Right kidney (tissue), 1 donor: ENCODE data around the gene MBNL1.
A peak's percentile ranks its signal among the peaks of the same experiment; 100 is the strongest.

Experiments
- DNase-seq: peaks from one replicate; pipeline ENCODE4 v3.0.0-alpha.2; 2016

MBNL1 gene

DNA sequence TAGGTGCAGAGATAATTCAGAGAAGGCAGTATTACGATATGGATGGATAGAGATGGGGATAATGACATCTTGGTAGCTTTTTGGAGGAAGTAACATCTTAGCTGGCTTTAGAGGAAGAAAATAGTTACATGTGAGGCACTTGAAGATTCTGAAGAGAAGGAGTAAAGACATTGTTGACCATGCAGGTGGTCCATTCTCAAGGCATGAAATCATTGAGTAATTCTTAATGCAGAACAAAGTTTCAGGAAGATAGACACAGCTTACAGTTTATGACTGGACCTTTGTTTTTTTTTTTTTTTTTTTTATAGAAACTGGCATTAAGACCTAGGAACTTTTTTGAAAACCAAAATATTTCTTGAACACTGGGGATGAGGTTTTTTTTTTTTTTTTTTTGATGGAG lies 28.2 kb downstream of the MBNL1 start:
- DNase-seq = no peak

GRCh38 chr3:152298393-152299248 lies 29.9 kb downstream of the MBNL1 start:
- DNase-seq = peak; percentile 66

DNA sequence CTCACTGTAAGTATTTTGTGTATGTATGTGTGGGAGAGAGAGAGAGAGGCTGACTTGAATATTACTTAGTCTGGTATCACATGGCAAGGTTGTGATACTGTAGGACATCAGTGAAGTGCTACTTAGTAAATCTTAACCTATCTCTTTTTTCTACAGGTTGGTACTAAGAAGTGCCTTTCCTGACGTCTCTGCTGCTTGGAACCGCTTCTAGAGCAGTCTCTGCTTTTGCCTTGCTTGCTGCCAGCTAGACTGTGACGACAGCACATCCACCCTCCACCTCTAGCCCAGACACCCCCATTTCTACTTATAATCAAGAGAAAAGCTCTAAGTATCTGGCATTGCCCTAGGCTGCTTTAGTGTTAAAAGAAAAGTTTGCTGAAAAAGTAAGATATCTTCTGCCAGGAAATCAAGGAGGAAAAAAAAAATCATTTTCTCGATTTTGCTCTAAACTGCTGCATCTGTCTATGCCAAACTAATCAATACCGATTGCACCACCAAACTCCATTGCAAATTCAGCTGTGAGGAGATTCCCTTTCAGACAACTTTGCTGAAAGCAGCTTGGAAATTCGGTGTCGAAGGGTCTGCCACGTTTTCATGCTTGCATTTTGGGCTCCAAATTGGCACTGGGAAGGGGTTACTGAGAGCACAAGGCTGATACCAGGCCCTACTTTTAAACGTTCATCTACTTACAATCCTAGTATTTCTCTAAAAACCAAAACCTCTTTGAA lies 30.7 kb downstream of the MBNL1 start:
- no peak for DNase-seq

- DNase-seq = no peak
Observed at GRCh38 chr3:152300029-152300731, 31.5 kb downstream of the MBNL1 start.

- no peak for DNase-seq
Observed at GRCh38 chr3:152301745-152302181, 33.0 kb downstream of the MBNL1 start.

DNA sequence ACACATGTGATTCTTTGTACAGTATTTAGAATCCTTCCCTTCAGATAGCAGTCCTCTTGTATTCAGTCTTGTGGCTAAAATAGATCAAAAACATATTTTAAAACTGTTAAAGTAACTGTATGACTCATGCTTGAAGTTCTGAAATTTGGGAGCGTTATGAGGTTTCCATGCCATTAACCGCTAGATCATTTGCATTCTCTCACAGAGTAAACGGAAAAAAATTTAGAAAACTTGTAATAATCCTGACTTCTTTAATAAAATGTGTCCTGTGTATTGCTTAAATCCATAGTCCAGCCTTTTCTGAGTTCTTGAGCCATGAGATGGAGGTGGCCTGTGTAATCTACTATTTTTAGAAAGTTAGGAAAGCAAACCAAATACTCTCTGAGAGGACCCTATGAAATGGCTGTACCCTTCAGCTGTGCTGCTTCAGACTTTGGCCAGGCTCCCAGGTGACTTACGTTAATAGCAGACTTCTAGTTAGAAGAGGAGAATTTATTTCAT lies 33.8 kb downstream of the MBNL1 start:
- DNase-seq = no peak

- no peak for DNase-seq
Observed at GRCh38 chr3:152304160-152304559, 35.4 kb downstream of the MBNL1 start.

- DNase-seq = no peak
Observed at GRCh38 chr3:152305075-152305474, 36.3 kb downstream of the MBNL1 start.

DNA sequence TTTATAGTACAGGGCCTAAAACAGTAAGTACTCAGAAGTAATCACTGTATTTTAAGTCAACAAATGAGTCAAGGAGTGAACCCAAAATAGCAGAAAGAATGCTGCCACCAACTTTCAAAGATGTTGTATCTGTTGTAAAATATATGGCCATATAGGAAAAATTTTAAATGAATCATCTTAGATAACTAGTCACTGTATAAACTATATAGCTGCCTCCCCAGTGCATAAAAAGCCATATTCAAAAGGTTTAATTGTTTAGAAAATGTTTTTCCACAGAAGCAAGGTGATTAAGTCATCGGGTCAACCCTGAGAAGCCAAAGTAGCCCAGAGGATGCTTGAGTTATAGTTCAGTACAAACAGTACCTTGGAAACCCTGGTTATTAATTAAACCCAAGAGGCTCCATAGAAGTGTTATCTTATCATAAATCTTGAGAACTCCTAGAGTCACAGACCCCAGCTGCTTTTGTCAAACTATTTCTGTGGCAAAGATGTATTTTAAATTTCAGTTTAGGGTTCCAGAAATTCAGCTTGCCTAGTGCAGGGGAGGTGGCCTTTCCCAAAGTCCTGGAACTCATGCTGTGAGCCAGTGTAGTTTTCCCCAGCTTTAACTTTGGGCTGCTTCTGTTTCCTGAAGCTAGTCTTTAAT lies 39.2 kb downstream of the MBNL1 start:
- DNase-seq = peak; percentile 34

- no peak for DNase-seq
Observed at GRCh38 chr3:152308475-152308844, 39.7 kb downstream of the MBNL1 start.

- no peak for DNase-seq
Observed at GRCh38 chr3:152309031-152309430, 40.3 kb downstream of the MBNL1 start.

DNA sequence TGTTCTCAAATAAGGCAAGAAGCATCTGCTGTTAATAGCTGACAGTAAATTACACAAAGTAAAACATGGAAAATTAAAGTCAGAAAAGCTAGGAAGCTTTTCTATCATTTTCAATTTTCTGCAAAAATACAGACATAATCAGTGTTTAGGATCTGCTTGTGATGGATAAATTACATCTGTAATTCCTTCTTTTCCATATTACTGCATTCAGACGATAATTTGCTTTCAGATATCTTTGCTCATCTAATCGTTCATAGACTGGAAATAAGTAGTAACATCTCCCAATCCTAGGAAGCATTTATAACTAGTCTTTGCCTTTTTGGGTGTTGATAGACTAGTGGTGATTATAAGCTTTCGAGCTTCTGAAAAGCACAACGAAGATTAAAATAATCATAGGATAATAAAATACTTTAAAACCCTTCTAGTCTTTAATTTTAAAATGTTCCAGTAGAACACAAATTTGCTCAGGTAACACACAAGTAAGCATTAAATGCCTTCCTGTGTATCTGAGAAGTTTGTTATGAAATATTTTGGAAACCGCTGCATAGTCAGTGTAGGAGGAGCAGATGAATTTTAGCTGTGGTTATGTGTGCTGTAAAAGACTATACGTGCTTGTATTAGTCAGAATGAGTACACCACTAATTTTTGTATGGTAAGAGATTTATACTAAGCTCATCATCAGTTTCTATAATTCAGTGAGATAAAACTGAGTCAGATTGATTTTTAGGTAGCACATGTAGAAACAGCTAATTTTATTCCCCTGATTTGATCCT lies 41.0 kb downstream of the MBNL1 start:
- no peak for DNase-seq

DNA sequence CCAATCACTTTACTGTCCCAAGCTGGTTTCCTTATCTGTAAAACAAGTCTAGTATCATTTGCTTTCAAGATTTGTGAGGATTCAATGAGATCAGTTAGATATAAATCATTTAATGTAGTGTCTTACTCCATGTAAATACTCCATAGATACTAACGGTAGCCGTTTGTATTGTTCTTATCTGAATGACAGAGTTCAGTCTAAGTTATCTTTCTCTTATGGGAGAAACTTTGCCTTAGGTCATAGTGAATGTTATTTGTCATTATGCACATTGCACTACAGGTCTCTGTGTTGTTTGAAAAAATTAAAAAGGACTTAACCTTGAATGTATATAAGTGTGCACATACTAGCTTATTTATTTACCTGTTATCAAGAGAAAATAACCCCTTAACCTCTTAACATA lies 44.7 kb downstream of the MBNL1 start:
- no peak for DNase-seq

DNA sequence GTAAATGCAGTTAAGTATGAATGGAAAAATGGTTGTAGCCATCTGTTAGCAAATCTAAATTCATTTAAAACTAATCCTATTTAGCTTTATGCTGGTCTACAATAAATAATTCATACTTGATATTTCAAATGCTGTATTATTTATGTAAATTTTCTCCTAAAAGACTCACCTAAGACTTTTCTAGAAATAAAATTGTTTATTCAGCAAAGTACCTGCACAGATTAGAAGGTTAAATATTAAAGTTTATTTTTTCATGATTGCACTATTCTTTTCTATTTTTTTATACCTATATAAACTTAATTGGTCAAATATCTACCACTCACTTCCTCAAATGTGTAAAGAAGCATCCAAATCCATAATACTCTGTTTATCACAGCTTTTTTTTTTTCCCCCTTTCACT lies 45.2 kb downstream of the MBNL1 start:
- no peak for DNase-seq

GRCh38 chr3:152314677-152315353 lies 46.1 kb downstream of the MBNL1 start:
- DNase-seq = no peak

DNA sequence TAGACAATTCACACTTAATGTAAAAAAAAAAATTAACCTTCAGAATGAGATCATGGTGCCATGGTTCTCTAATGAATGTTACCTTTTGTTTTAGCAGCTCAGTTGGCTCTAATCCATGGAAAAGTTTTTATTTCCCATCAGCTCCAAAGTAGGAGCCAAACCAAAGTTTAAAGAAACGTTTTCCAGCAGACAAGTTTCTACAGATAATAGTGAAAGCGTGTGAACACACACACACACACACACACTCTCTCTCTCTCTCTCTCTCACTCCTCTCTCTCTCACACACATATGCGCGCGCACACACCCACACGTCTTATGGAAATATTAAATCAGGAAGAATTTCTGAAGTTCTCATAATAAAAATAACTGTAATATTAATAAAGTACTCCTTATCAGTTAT lies 46.9 kb downstream of the MBNL1 start:
- DNase-seq = no peak

DNA sequence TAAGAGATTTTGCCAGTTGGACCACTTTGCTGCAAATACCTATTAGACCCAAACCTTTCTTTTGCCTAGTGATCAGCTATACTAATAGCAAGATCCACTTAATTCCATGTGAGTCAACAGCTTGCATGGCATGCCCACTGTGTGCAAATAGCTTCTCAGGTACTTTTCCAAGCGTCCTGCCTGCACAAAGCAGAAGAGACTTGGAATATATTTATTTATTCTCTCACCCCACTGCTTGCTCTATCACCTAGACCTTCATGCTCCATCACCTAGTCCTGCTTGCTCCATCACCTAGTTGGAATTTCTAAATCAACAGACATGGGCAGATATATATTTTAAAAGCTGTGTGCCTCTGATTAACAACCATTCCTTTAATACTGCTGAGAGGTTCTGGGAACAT lies 47.6 kb downstream of the MBNL1 start:
- DNase-seq = no peak

DNA sequence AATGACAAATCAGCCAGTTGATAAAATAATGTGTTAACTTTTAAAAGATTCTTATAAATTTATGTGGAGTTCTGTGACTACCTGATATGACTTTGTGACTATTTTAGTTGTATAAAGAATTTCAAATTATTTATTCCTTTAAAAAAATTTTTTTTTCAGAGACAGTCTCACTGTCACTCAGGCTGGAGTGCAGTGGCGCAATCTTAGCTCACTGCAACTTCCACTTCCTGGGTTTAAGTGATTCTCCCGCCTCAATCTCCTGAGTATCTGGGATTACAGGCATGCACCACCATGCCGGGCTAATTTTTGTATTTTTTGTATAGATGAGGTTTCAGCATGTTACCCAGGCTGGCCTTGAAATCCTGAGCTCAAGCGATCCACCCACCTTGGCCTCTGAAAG lies 48.5 kb downstream of the MBNL1 start:
- no peak for DNase-seq

- DNase-seq = no peak
Observed at GRCh38 chr3:152317956-152318355, 49.2 kb downstream of the MBNL1 start.

DNA sequence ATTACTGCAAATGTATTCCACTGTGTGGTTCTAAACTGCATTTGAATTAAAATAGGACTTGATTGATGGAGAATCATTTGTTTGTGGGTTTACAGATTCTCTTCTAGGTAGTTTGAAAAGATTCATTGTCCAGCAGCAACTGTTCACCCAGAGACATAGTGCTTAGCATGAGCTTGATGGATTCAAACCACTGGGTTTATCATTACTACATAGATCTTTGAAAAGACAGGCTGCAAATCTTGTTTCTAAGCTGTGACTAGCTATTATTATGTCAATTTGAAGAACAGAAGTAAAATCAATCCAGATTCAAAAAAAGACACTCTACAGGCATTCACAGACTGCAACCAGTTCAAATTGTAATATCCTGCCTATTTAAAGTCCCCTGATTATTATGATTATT lies 49.8 kb downstream of the MBNL1 start:
- DNase-seq = no peak

DNA sequence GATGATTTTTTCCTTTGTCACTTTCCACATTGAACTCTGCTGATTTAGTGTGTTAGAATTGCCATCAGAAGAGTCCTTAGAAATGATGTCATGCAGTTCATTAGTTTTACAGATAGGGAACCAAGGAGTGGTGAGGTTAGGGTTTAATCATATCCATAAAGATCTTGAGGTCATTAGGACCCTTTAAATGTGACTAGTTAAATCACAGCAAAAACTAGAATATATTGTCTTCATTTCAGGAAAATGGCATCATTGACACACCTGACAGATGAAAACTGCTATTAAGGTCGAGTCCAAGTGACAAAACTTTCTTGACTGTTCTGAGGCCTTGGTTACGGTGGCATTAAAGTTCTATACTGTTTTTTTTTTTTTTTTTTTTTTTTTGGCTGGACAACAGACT lies 50.5 kb downstream of the MBNL1 start:
- no peak for DNase-seq
